OCI-LY7 (cell line): Measurements from ENCODE around the gene HACE1. TPM values are rescaled to one million over a fixed set of nuclear protein-coding genes. Genes with fewer than 3 reads are reported as not detected.

Experiments used
- BruUV-seq: library from RNA; stranded (reverse); fragments of 400-500 nt; replicated peaks from 2 replicates; lab custom pipeline; 2021; lab: Mats Ljungman, UMichigan
- CTCF ChIA-PET: fragments of 300-600 bp; sonication (Branson Sonifier 250); formaldehyde crosslinking; loops from one replicate; lab custom pipeline; 2022; ENCODE audit warnings: antibody characterized with exemption; ENCODE audit not compliant: unreplicated experiment; lab: Charles Lee
- POLR2A ChIA-PET: fragments of 300-600 bp; sonication (Branson Sonifier 250); formaldehyde crosslinking; loops from one replicate; lab custom pipeline; 2022; ENCODE audit warnings: antibody characterized with exemption; lab: Charles Lee
- DNase-seq: peaks from one replicate; pipeline ENCODE4 v3.0.0-alpha.2; 2015; ENCODE audit warnings: low spot score
- H2AFZ ChIP-seq: fragments of 200-600 bp; sonication (generic), shearing (Covaris generic); 2 replicates; pipeline ENCODE4 v1.6.1; 2014; ENCODE audit warnings: mild to moderate bottlenecking, antibody characterized with exemption, low read length, moderate library complexity
- H3K27ac ChIP-seq: fragments of 200-600 bp; sonication (generic); 2 replicates; pipeline ENCODE4 v1.5.1; 2014; ENCODE audit warnings: mixed run types, low read depth, mild to moderate bottlenecking, moderate library complexity, low read length, inconsistent platforms; ENCODE audit not compliant: poor library complexity, severe bottlenecking
- H3K36me3 ChIP-seq: fragments of 200-600 bp; sonication (generic); 2 replicates; pipeline ENCODE4 v1.6.1; 2014; ENCODE audit warnings: mild to moderate bottlenecking, antibody characterized with exemption, low read length, moderate library complexity, mixed read lengths; ENCODE audit not compliant: insufficient read depth
- H3K4me1 ChIP-seq: fragments of 200-600 bp; sonication (generic); 2 replicates; pipeline ENCODE4 v1.5.1; 2014; ENCODE audit warnings: mild to moderate bottlenecking, low read length; ENCODE audit not compliant: insufficient read depth, poor library complexity, severe bottlenecking
- H3K4me2 ChIP-seq: fragments of 200-600 bp; sonication (generic); 2 replicates; pipeline ENCODE4 v1.6.1; 2014; ENCODE audit warnings: mild to moderate bottlenecking, low read length
- H3K4me3 ChIP-seq: fragments of 200-600 bp; sonication (generic); 2 replicates; pipeline ENCODE4 v1.5.1; 2014; ENCODE audit warnings: mild to moderate bottlenecking, low read depth, low read length; ENCODE audit not compliant: poor library complexity, severe bottlenecking
- H3K79me2 ChIP-seq: fragments of 200-600 bp; sonication (generic); 2 replicates; pipeline ENCODE4 v1.6.1; 2016; ENCODE audit warnings: low read depth, mild to moderate bottlenecking, low read length, moderate library complexity, mixed read lengths; ENCODE audit not compliant: insufficient read depth
- H3K9me2 ChIP-seq: fragments of 200-600 bp; sonication (generic); 2 replicates; pipeline ENCODE4 v1.6.1; 2016; ENCODE audit warnings: mild to moderate bottlenecking, low read length, mixed read lengths; ENCODE audit not compliant: insufficient read depth
- H3K9me3 ChIP-seq: fragments of 200-600 bp; sonication (generic); 2 replicates; pipeline ENCODE4 v1.6.1; 2014; ENCODE audit warnings: mild to moderate bottlenecking, mixed run types, low read length, mixed read lengths
- H4K20me1 ChIP-seq: fragments of 200-600 bp; sonication (generic); 2 replicates; pipeline ENCODE4 v1.6.1; 2014; ENCODE audit warnings: mild to moderate bottlenecking, antibody characterized with exemption, low read length, moderate library complexity, mixed read lengths; ENCODE audit not compliant: insufficient read depth
- EZH2phosphoT487 ChIP-seq: fragments of 200-600 bp; sonication (generic); IDR thresholded peaks from 2 replicates; pipeline ENCODE4 v1.6.1; 2018; ENCODE audit warnings: low read depth, borderline replicate concordance, mild to moderate bottlenecking, mixed run types, antibody characterized with exemption, low read length, moderate library complexity, mixed read lengths
- intact Hi-C: fragments of 100-400 bp; cut with micrococcal nuclease; formaldehyde crosslinking; loops from one replicate; pipeline ENCODE4 v1.10.0; 2022; ENCODE audit not compliant: unreplicated experiment
- total RNA-seq, 2 experiments: library from RNA; depleted of rRNA in 1 of 2; stranded (reverse); fragments of >200 nt in 1 of 2; shearing (Covaris generic) in 1 of 2; gene quantifications; 2 replicates each; pipeline ENCODE4 v1.2.3, GENCODE V29; 2014 to 2022
- TF ChIP-seq, protein P1 (sequence below): fragments of 200-600 bp; sonication (generic); conservative IDR thresholded peaks from 2 replicates; pipeline ENCODE4 v1.5.1; 2014; ENCODE audit warnings: mild to moderate bottlenecking, antibody characterized with exemption, low read length, moderate library complexity, mixed read lengths

Gene HACE1
- total RNA-seq, 2 experiments from 2014 or later = 16.6 to 22.1 TPM

DNA sequence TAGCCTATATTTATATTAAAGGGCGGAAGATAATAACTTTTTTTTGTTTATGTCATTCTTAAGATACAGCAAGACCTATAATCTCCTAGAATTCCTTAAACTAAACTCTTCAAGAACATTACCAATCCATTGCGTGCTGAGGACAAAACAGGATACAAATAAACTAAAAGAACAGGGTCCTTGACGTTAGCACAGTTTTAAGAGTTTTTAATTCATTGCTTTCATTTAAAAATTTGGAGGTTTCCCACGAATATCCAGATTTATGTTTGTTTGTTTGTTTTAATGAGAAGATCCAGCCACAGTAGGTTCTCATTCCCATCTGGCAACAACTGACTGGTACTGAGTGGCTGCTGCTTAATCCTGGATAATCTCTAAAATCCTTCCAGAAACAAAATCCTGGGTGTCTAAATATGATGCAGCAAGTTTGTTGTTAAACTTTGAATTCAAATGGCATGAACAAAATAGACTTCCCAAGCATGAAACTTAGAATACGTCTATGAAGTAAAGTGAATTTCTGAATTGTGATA lies 153.7 kb downstream of the HACE1 start:
- no peaks in the 10 kb centered on the region for H3K9me3 ChIP-seq
- no TSS peak for BruUV-seq
- H3K27ac ChIP-seq = no peak overlapping the region
- intact Hi-C loops = no loop called here
- ChIA-PET CTCF (no interaction called here), POLR2A (interaction anchor here (1.0 kb wide), 1 partner anchor 14 kb away, joined by 3 read pairs; no protein-coding TSS in a partner anchor)
- no peak overlapping the region for H3K4me2 ChIP-seq
- H3K4me1 ChIP-seq = peaks cover 15% of the 10 kb centered on the region
- TF ChIP-seq, protein P1, sequence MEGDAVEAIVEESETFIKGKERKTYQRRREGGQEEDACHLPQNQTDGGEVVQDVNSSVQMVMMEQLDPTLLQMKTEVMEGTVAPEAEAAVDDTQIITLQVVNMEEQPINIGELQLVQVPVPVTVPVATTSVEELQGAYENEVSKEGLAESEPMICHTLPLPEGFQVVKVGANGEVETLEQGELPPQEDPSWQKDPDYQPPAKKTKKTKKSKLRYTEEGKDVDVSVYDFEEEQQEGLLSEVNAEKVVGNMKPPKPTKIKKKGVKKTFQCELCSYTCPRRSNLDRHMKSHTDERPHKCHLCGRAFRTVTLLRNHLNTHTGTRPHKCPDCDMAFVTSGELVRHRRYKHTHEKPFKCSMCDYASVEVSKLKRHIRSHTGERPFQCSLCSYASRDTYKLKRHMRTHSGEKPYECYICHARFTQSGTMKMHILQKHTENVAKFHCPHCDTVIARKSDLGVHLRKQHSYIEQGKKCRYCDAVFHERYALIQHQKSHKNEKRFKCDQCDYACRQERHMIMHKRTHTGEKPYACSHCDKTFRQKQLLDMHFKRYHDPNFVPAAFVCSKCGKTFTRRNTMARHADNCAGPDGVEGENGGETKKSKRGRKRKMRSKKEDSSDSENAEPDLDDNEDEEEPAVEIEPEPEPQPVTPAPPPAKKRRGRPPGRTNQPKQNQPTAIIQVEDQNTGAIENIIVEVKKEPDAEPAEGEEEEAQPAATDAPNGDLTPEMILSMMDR = no peak
- TF ChIP-seq EZH2phosphoT487 = no peak
- H3K79me2 ChIP-seq = no peaks in the 10 kb centered on the region
- 0 out of 2 replicates have a peak, but pooled peaks cover 9% of the 10 kb centered on the region for H3K9me2 ChIP-seq
- no peaks in the 10 kb centered on the region for H3K36me3 ChIP-seq
- no peak for DNase-seq
- no peaks in the 10 kb centered on the region for H4K20me1 ChIP-seq
- no peak overlapping the region for H3K4me3 ChIP-seq
- no peak overlapping the region for H2AFZ ChIP-seq

DNA sequence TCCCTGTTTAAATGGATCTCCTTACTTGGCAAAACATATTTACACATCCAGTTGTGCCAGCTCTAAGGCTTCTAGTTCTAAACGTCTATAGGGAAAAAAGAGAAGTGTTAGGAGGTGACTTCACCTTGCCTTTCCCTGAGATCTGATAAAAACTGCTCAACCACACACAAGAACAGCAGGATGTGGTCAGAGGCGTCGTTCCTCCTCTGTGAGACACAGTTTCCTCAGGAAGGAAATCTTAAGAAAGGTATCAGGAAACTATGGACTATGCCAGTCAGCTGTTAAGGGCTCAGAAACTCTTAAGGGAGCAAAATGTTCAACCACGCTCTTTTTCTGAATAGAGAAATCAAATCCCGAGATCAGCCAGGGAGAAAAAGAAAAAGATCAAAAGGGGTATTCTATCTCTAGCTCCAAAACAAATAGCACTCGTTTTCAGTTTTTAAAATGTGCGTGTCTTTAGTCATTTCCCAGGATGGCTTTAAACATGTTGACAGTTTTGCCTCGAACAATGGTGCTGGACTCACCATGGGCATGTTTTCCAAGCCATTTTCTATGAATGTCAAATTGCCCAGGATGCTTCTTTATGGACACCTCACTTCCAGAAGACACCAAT lies 154.5 kb downstream of the HACE1 start:
- Histone ChIP-seq H3K9me2 (0 out of 2 replicates have a peak, but pooled peaks cover 9% of the 10 kb centered on the region), H3K9me3 (no peaks in the 10 kb centered on the region), H3K36me3 (no peaks in the 10 kb centered on the region), H3K4me3 (peak overlapping the region; percentile 12), H3K79me2 (no peaks in the 10 kb centered on the region), H3K4me2 (peak overlapping the region; percentile 52), H3K4me1 (peaks cover 15% of the 10 kb centered on the region), H4K20me1 (no peaks in the 10 kb centered on the region), H2AFZ (no peak overlapping the region; the same call in 1 of the 2 replicates), H3K27ac (no peak overlapping the region)
- intact Hi-C loops = no loop called here
- ChIA-PET CTCF (no interaction called here), POLR2A (interaction anchor here (0.7 to 1.2 kb wide), 3 partner anchors 13 to 104 kb away, joined by 3 read pairs; no protein-coding TSS in a partner anchor)
- TF ChIP-seq EZH2phosphoT487 = no peak
- TF ChIP-seq, protein P1 = no peak
- peak; percentile 52 for DNase-seq
- no TSS peak for BruUV-seq

DNA sequence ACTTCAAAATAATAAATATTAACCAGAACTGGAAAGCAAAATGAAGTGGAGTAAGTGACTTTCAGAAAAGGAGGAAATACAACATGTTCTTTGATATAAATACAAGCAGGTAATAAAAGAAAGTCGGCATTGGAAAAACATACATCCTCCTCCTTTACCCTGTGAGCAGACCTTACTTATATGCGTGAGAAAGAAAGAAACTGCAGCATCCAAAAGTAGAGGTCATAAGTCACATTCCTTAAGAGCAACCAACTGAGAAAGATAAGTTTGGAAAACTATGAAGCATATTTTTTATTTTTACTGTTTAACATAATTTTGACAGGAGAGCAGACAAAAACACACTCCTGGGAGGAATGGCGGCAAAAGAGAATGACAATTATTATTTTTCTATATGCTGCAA lies 155.5 kb downstream of the HACE1 start:
- CTCF ChIA-PET = no interaction called here

More for the DNA sequence above, 155.5 kb downstream of the HACE1 start:
- no peaks in the 10 kb centered on the region for H3K36me3 ChIP-seq
- no peak overlapping the region for H3K4me3 ChIP-seq
- intact Hi-C loops = no loop called here
- H3K9me3 ChIP-seq = no peaks in the 10 kb centered on the region
- no peak overlapping the region for H3K27ac ChIP-seq
- TF ChIP-seq, protein P1 = no peak
- TF ChIP-seq EZH2phosphoT487 = no peak
- no peaks in the 10 kb centered on the region for H3K79me2 ChIP-seq
- H3K4me1 ChIP-seq = peaks cover 15% of the 10 kb centered on the region
- peak overlapping the region; percentile 52; the same call in 1 of the 2 replicates for H3K4me2 ChIP-seq
- H2AFZ ChIP-seq = peak overlapping the region; percentile 0; the same call in 1 of the 2 replicates
- no TSS peak for BruUV-seq
- POLR2A ChIA-PET = interaction anchor here (1.2 kb wide), 1 partner anchor 51 kb away, joined by 3 read pairs; no protein-coding TSS in a partner anchor
- 0 out of 2 replicates have a peak, but pooled peaks cover 9% of the 10 kb centered on the region for H3K9me2 ChIP-seq
- H4K20me1 ChIP-seq = no peaks in the 10 kb centered on the region
- DNase-seq = no peak
